GM10266 (cell line): ENCODE data around the gene RHBDF2.
"Not testable (repeated sequence)": the region's sequence is repeated elsewhere in the genome, so short reads cannot be mapped to it uniquely, and the experiment has no call there.

ENCODE experiments used
- DNase-seq: peaks from one replicate; pipeline ENCODE4 v3.0.0; 2012; ENCODE audit errors: extremely low spot score
- CTCF ChIP-seq: IDR thresholded peaks from 2 replicates; pipeline ENCODE4 v1.5.1; 2012; ENCODE audit warnings: mild to moderate bottlenecking, low read depth; ENCODE audit not compliant: control insufficient read depth, insufficient read depth; ENCODE audit errors: missing control alignments

Gene RHBDF2

GRCh38 chr17:76517638-76518038, 16.4 kb upstream of the RHBDF2 start:
- no peak for DNase-seq
- TF ChIP-seq CTCF, result no peak

DNA sequence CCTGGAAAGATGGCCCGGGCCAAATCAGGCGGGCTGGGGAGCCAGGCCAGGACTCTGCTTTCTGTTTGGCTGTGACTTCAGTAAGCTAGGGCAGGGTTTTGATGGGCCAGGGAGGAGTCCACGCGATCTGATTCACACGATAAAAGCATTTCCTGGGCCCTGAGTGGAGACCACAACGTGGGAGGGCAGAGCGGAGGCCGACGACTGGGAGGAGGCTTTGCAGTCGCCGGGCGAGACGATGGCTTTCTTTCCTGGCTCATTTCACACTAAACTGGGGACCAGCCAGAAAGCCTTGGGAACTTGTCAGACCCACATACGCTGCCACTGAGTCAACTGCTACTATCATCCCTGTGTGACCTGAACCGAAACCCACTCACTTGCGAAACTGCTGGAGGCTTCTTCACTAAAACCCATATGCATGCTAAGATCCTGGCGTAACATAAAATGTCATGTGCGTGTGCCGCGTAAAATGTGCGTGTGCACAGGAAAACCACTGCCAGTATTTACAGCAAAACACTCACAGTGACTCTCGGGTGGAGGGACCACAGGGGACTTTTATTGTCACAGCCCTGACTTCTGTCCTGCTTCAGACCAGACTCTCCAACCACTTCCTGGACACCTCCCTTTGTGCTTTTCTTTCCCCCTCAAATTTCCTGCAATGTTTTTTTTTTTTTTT, 14.2 kb upstream of the RHBDF2 start:
- TF ChIP-seq CTCF, result no peak
- peak; percentile 66 for DNase-seq

DNA sequence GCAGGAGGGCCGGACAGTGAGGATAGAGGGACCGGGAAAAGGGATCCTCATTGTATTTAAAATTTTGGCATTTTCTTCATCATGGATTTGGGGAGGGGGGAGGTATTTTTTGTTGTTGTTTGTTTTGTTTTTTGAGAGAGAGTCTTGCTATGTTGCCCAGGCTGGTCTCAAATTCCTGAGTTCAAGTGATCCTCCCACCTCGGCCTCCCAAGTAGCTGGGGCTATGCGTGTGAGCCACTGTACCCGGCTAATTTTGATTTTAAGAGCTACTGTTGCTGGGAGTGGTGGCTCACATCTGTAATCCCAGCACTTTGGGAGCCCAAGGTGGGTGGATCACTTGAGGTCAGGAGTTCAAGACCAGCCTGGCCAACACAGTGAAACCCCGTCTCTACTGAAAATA, 13.1 kb upstream of the RHBDF2 start:
- not testable (repeated sequence) for DNase-seq

- TF ChIP-seq CTCF, result no peak
- DNase-seq, result no peak
Observed at GRCh38 chr17:76513306-76513692, 12.1 kb upstream of the RHBDF2 start.

- no peak for TF ChIP-seq CTCF
- no peak for DNase-seq
Observed at GRCh38 chr17:76512366-76513305, 11.4 kb upstream of the RHBDF2 start.

GRCh38 chr17:76511668-76512365, 10.6 kb upstream of the RHBDF2 start:
- no peak for TF ChIP-seq CTCF
- DNase-seq, result no peak

- TF ChIP-seq CTCF, result no peak
- no peak for DNase-seq
Observed at GRCh38 chr17:76510831-76511244, 9.6 kb upstream of the RHBDF2 start.

DNA sequence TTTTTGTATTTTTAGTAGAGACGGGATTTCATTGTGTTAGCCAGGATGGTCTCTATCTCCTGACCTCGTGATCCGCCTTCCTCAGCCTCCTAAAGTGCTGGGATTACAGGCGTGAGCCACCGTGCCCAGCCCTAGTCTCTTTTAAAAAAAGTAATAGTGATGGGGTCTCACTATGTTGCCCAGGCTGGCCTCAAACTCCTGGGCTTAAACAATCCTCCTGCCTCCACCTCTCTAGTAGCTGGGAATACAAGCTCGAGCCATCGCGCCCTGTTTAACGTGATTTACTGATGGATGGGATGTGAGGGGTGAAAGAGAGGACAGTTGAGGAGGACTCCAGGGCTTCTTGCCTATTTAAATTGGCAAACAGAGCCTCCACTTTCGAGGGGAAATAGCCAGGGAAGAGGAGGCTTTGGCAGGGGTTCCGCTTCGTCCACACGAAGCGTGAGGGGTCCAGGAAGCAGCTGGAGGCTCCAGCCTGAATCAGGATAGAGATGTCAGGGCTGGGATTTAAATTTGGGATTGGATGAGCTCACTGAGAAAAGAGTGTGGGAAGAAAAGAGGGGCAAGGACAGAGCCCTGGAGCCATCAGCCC, 7.3 kb upstream of the RHBDF2 start:
- DNase-seq, result not testable (repeated sequence)
